ENCODE results near the gene CACNA2D2. TPM values are rescaled to one million over a fixed set of nuclear protein-coding genes. Genes with fewer than 3 reads are reported as not detected.

Gene CACNA2D2
- total and polyA plus RNA-seq, 2 donors (not counting 1 experiment from before 2014, with no cell fraction given), result 0.06 TPM; not detected in 1

- Histone ChIP-seq H3K79me2 (ENCODE audit: control insufficient read depth, insufficient read depth, low read length) (no peaks in the 10 kb centered on the region), H3K27ac (ENCODE audit: insufficient read depth, low read length) (no peak overlapping the region), H3K4me3 (replicated peaks in 1 of 4; ENCODE audit: control extremely low read depth in 1 of 4, insufficient read depth in 1 of 4, low read depth in 3 of 4, low read length in 4 of 4) (no peak overlapping the region), H3K27me3 (ENCODE audit: control insufficient read depth, insufficient read depth, low read length) (peaks cover 5% of the 10 kb centered on the region), H3K9ac (ENCODE audit: insufficient read depth, low read length) (no peak overlapping the region), H3K4me2 (ENCODE audit: extremely low read depth, insufficient read depth, low read length) (no peak overlapping the region), H4K20me1 (ENCODE audit: control insufficient read depth, extremely low read depth, insufficient read depth, low read length) (no peaks in the 10 kb centered on the region), H3K9me3 (ENCODE audit: control insufficient read depth, insufficient read depth, low read depth, low read length) (no peaks in the 10 kb centered on the region), H3K4me1 (ENCODE audit: control insufficient read depth, extremely low read depth, insufficient read depth, low read length) (no peaks in the 10 kb centered on the region), H2AFZ (ENCODE audit: low read length) (no peak overlapping the region), H3K36me3 (ENCODE audit: control insufficient read depth, insufficient read depth, low read length) (no peaks in the 10 kb centered on the region)
- no peak for TF ChIP-seq CTCF (conservative IDR thresholded peaks at IDR 0.05 in 1 of 2, IDR thresholded peaks at IDR 0.05 in 1 of 2; ENCODE audit: low read depth in 1 of 2, low read length in 2 of 2)
- TF ChIP-seq EZH2 (IDR thresholded peaks at IDR 0.05; ENCODE audit: low read length, missing control alignments), result no peak
- no peak for DNase-seq (ENCODE audit: low read depth in 2 of 2)
Measured at GRCh38 chr3:50539356-50540286, 36.2 kb upstream of the CACNA2D2 start.

- DNase-seq (ENCODE audit: low read depth in 2 of 2), result no peak
- H3K4me2 ChIP-seq (ENCODE audit: extremely low read depth, insufficient read depth, low read length), result no peak overlapping the region
- H3K36me3 ChIP-seq (ENCODE audit: control insufficient read depth, insufficient read depth, low read length), result no peaks in the 10 kb centered on the region
- TF ChIP-seq CTCF (conservative IDR thresholded peaks at IDR 0.05 in 1 of 2, IDR thresholded peaks at IDR 0.05 in 1 of 2; ENCODE audit: low read depth in 1 of 2, low read length in 2 of 2) (no peak), EZH2 (IDR thresholded peaks at IDR 0.05; ENCODE audit: low read length, missing control alignments) (no peak)
- H2AFZ ChIP-seq (ENCODE audit: low read length), result no peak overlapping the region
- H3K4me3 ChIP-seq (replicated peaks in 1 of 4; ENCODE audit: control extremely low read depth in 1 of 4, insufficient read depth in 1 of 4, low read depth in 3 of 4, low read length in 4 of 4), result no peak overlapping the region
- no peak overlapping the region for H3K9ac ChIP-seq (ENCODE audit: insufficient read depth, low read length)
- H3K27me3 ChIP-seq (ENCODE audit: control insufficient read depth, insufficient read depth, low read length), result peaks cover 9% of the 10 kb centered on the region
- H3K4me1 ChIP-seq (ENCODE audit: control insufficient read depth, extremely low read depth, insufficient read depth, low read length), result no peaks in the 10 kb centered on the region
- no peak overlapping the region for H3K27ac ChIP-seq (ENCODE audit: insufficient read depth, low read length)
- no peaks in the 10 kb centered on the region for H3K9me3 ChIP-seq (ENCODE audit: control insufficient read depth, insufficient read depth, low read depth, low read length)
- H4K20me1 ChIP-seq (ENCODE audit: control insufficient read depth, extremely low read depth, insufficient read depth, low read length), result no peaks in the 10 kb centered on the region
- no peaks in the 10 kb centered on the region for H3K79me2 ChIP-seq (ENCODE audit: control insufficient read depth, insufficient read depth, low read length)
Measured at GRCh38 chr3:50537421-50538129, 34.1 kb upstream of the CACNA2D2 start.

GRCh38 chr3:50536471-50537180, 33.2 kb upstream of the CACNA2D2 start:
- no peak overlapping the region for H2AFZ ChIP-seq (ENCODE audit: low read length)
- no peak overlapping the region for H3K27ac ChIP-seq (ENCODE audit: insufficient read depth, low read length)
- no peak for TF ChIP-seq CTCF (conservative IDR thresholded peaks at IDR 0.05 in 1 of 2, IDR thresholded peaks at IDR 0.05 in 1 of 2; ENCODE audit: low read depth in 1 of 2, low read length in 2 of 2)
- no peak for TF ChIP-seq EZH2 (IDR thresholded peaks at IDR 0.05; ENCODE audit: low read length, missing control alignments)
- DNase-seq (ENCODE audit: low read depth in 2 of 2), result no peak
- no peaks in the 10 kb centered on the region for H3K9me3 ChIP-seq (ENCODE audit: control insufficient read depth, insufficient read depth, low read depth, low read length)
- no peaks in the 10 kb centered on the region for H3K36me3 ChIP-seq (ENCODE audit: control insufficient read depth, insufficient read depth, low read length)
- no peaks in the 10 kb centered on the region for H3K79me2 ChIP-seq (ENCODE audit: control insufficient read depth, insufficient read depth, low read length)
- H3K4me1 ChIP-seq (ENCODE audit: control insufficient read depth, extremely low read depth, insufficient read depth, low read length), result no peaks in the 10 kb centered on the region
- no peak overlapping the region for H3K4me2 ChIP-seq (ENCODE audit: extremely low read depth, insufficient read depth, low read length)
- no peak overlapping the region for H3K9ac ChIP-seq (ENCODE audit: insufficient read depth, low read length)
- H3K4me3 ChIP-seq (replicated peaks in 1 of 4; ENCODE audit: control extremely low read depth in 1 of 4, insufficient read depth in 1 of 4, low read depth in 3 of 4, low read length in 4 of 4), result no peak overlapping the region
- H4K20me1 ChIP-seq (ENCODE audit: control insufficient read depth, extremely low read depth, insufficient read depth, low read length), result no peaks in the 10 kb centered on the region
- peaks cover 10% of the 10 kb centered on the region for H3K27me3 ChIP-seq (ENCODE audit: control insufficient read depth, insufficient read depth, low read length)

All from fibroblast of lung (primary cell).